Stomach (tissue), 4 donors: ENCODE results near the gene NCAPD2.

Experiments
- EP300 ChIP-seq: sonication (generic); formaldehyde crosslinking; IDR thresholded peaks from one replicate; pipeline ENCODE4 v1.6.1; 2017; ENCODE audit warnings: antibody characterized with exemption
- POLR2A ChIP-seq, 4 donors: fragments of 450-650 bp; IDR thresholded peaks; one replicate each; pipeline ENCODE4 v1.6.1; 2016; ENCODE audit warnings: antibody characterized with exemption in 4 of 4, control low read depth in 2 of 4, mild to moderate bottlenecking in 1 of 4, moderate library complexity in 1 of 4
- TF ChIP-seq, protein P1 (sequence below), 7 experiments: fragments of 450-650 bp in 4 of 7; fragments of 200-600 bp in 3 of 7; sonication (generic) in 3 of 7; IDR thresholded peaks; one replicate each; pipeline ENCODE4 v1.5.1; 2016 to 2019; ENCODE audit warnings: antibody characterized with exemption in 7 of 7, control low read depth in 2 of 7, mild to moderate bottlenecking in 1 of 7

DNA sequence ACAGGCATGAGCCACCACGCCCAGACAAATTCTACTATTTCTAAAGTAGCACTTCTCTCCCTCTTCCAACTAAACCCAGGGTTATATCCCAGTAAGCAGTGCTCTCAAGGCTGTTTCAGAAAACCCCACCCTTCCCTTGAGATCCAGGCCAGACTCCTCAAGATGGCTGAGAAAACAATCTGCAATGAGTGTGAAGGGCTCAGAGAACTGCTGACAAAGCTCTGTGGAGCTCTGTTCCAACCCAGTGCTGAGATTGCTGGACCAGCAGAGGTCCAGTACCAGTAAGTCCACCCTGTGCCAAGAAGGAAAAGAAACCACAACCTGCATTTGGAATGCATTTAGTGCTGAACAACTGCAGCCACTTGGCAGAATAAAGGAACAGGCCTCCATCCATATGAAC, 65.6 kb downstream of the NCAPD2 start:
- TF ChIP-seq POLR2A (IDR thresholded peaks at IDR 0.05) (no peak), EP300 (no peak)
- TF ChIP-seq, protein P1, sequence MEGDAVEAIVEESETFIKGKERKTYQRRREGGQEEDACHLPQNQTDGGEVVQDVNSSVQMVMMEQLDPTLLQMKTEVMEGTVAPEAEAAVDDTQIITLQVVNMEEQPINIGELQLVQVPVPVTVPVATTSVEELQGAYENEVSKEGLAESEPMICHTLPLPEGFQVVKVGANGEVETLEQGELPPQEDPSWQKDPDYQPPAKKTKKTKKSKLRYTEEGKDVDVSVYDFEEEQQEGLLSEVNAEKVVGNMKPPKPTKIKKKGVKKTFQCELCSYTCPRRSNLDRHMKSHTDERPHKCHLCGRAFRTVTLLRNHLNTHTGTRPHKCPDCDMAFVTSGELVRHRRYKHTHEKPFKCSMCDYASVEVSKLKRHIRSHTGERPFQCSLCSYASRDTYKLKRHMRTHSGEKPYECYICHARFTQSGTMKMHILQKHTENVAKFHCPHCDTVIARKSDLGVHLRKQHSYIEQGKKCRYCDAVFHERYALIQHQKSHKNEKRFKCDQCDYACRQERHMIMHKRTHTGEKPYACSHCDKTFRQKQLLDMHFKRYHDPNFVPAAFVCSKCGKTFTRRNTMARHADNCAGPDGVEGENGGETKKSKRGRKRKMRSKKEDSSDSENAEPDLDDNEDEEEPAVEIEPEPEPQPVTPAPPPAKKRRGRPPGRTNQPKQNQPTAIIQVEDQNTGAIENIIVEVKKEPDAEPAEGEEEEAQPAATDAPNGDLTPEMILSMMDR (IDR thresholded peaks at IDR 0.05) = no peak
